ENCODE data around the gene PAPPA2.

GRCh38 chr1:176733661-176734060, 270.7 kb downstream of the PAPPA2 start:
- TF ChIP-seq POLR2A (IDR thresholded peaks at IDR 0.05) (no peak), CTCF (IDR thresholded peaks at IDR 0.05) (no peak)
